ENCODE results near the gene EMC8.
"Not testable (repeated sequence)": the region's sequence is repeated elsewhere in the genome, so short reads cannot be mapped to it uniquely, and the experiment has no call there.

Gene EMC8

DNA sequence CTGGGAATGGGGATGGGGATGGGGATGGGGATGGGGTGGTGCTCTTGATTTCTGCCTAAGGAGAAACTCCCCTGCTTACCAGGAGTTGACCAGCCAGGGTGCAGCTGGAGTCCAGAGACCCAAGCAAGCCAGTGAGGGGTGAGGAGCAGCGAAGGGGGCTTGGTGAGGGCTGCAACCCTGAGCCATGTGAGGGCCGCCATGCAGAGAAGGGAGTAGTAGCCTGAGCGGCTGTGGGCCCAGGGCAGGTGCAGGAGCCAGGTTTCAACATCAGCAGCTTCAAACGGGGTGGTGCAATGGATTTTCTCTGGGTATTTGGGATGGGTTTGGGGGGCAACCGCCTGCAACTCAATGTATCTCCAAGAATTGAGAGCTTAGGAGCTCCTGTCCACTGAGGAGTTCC, 35.4 kb upstream of the EMC8 start:
- DNase-seq: no peak

DNA sequence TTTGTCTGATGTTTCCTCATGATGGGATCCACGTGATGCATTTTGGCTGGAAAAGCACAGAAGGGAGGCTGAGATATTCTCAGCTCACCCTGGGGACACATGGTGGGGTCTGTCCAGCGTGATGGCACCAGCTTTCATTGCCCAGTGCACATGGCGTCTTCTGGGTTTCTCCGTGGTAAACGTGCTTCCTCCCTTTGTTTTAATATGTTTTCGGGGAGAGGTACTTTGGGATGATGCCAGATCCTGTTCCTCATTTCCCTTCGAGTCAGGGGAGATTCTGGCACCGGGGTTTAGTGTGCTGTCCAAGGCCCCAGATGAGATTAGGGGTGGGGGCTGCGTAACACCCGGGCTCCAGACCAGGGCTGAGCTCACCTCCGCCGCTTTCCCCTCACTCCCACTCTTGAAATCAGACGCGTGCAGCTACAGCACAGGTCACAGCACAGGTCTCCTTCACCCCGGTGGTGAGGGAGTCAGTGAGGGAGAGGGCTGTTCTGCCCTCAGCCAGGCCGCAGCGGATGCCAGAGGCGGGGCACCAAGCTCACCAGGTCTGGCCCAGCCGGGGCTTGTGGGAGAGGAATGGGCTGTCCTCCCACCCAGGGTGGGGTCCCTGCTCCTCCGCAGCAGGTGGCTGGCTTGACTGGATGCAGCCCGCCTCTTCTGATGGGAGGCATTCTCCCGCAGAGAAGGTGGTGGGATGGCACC, 34.0 kb upstream of the EMC8 start:
- no peak for DNase-seq

DNA sequence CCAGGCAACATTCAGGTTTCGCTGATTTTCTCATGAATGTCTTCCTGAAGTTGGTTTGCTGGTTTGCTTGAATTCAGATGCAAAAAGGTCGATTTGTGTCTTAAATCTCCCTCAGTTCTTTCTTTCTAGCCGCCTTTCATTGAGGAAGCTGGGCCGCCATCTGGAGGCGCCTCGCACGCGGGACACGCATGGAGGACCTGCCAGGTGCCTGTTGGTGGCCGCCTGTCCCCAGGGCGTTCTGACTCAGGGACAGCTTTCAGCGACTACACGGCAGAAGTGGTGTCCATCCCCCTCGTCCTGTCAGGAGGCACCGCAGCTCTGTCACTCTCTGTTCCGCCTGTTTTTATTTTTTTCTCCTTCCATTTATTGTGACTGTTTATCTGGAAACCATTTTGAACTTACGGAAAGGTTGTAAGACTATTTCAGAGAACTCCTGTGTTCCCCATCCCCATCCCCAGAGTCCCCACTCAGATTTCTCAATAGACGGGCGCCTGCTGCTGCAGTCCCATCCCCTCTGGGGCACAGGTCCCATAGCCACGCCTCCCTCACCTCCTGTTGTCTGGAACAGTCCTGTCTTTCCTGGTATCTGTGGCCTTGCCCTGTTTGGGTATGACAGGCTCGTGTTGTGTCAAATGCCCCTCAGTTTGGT, 33.4 kb upstream of the EMC8 start:
- DNase-seq: no peak

DNA sequence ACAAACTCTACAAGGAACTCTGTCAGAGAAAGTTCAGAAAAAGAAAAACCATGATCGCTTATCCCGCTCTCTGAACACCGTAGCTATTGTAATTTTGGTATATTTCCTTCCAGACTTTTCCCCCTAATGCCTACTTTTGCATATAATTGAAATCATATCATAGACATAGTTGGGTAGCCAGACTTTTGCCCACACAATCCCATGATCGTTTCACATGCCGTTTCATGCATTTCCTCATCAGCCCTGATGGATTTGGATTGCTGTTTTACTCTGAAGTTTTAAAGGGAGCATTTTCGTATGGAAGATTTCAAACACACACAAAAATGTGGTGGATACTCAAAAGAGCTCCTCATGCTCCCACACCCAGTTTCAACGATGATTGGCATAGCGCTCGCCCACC, 31.5 kb upstream of the EMC8 start:
- DNase-seq: no peak

DNA sequence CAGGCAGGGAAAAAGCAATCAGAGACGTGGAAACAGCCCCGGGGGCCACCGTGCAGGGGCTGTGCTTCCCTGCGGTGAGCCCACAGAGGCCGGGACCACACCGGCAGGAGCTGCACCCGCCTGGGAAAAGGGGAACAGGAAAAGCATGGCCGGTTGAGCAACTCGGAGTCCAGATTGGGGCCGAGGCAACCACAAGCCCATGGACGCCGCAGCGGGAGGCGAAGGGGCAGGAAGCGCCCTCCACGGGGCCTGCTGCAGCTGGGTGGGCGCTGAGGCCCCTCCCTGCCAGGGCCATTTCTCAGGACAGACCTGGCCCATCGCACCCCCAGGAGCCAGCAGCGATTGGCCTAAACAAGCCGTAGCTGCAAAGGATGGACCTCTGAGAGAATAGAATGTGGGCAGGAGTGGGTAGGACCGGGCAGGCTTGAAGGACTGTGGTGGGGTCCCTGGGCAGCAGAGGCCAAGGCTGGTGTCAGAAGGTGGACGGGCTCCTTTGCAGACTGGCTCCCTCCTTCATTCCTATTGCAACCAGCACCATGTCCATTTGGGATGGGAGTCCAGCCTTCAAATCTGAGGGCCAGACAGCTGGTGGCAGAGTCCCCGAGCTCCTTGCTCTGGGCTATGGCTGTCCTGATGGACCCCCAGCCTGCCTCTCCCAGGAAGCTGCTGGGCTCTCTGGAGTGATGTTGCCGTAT, 30.6 kb upstream of the EMC8 start:
- no peak for DNase-seq

DNA sequence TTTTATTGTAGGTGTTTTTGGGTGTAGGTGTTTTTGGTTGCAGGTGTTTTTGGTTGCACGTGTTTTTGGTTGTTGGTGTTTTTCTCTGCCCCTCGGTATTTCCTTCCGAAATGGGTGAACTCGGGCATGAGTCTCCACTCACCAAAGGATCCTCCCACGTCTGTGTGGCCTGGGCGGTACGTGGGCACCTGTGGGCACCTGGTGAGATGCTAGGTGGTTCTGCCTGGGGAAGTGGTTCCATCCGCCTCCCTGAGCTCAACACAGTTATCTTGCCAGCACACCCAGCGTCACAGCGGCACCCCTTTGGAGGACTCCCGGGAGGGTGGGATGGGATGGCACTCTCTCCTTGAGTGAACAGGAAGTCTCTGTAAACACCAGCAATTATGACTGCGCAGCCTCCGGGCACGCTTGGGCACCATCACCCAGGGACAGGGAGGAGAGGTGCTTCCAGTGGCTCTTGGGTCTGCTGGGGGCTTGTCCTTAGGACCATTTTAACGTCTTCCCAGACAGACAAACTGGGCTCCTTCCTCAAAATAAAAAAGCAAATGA, 29.9 kb upstream of the EMC8 start:
- no peak for DNase-seq

DNA sequence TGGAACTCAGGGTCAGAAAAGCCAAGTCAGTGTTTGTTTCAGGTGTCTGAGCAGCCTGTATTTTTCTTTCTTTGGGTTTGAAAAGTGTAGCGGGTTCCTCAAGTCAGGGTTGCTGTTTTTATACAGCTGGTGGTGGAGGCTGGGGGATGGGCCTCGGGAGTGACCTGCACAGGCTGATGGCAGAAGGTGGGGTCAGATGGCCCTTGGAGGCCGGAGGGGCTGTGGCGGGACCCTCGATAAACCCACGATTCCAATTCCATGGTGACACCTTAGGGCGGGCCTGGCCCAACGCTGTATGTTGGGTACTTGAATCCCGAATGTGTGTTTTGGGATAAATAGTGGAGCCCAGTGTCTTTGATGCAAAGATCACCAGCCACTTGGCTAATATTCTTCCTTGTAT, 28.8 kb upstream of the EMC8 start:
- no peak for DNase-seq

DNA sequence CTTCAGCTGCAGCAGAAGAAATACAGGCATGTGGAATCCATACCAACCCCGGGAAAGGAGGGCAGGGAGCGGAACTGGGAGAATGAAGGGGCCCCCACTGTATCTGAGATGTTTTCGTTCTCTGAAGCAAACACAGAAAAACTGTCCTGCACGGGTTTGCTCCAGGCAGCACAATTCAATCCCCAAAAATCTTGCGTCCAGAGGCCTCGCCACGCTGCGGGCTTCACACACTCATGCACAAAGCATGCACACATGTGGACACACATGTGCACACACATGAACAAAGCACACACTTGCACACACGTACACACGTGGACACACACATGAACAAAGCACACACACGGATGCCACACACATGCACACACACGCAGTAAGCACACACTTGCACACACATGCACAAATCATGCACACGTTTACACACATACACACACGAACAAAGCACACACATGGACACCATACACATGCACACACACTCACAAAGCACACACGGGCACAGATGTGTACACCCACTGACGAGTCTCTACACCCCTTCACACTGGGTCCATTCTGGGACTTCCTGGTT, 27.4 kb upstream of the EMC8 start:
- no peak for DNase-seq

DNA sequence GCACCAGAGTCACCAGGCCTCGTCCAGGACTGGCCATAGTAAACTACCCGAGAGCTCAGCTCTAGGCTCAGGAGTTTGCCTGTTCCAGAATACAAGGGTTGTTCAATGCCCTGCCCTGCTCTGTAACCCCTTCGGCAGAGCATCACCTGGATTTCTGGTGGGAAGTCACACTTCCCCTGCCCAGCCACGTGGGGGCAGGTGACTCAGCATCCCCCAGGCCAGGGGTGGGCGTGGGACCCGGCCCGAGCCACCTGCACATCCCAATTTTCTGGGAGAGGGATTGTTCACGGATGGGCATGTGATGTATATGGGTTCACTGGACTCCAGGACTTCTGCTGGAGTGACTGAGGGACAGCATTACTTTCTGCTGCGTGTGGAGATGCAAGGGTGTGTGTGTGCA, 26.0 kb upstream of the EMC8 start:
- DNase-seq: no peak

DNA sequence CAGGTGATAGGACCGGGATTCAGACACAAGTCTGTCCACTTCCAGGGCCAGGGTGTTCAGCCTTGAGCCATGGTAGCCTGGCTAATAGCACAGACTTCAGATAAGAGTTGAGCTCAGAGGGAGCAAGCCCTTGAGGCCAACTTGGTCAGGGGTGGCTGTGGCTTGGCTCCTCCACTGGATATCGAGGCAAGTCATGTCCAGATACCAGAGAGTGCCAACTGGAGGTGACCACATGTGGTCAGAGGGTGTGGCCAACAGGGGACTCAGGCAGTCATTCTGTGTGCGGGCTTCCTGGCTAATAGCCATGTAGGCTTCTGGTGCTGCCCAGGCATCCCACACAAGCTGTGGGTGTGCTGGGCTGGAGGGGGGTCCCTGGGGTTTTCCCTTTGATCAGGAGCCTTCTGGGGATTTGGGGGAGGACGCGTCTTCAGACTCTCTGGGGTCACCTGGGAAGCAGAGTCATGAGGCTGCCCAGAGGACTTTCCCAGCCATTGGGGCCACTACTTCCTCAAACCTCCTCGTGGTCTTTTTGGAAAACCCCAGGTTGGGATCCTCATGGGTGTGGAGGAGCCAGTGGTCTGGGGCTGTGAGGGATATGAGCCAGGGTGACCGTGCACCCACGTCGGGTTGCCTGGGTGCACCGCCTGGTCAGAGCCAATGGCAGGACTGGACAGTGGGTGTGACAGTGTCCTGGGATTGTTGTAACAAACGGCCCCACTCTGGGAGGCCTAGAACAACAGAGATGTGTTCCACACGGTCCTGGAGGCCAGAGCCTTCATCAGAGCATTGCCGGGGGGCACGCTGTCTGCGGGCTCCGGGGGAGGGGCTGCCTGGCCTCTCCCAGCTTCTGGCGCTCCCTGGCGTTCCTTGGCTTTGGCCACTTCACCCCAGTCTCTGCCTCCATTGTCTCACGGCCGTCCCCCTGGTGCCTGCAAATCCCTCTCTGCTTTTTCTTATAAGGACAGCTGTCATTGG, 25.1 kb upstream of the EMC8 start:
- no peak for DNase-seq

DNA sequence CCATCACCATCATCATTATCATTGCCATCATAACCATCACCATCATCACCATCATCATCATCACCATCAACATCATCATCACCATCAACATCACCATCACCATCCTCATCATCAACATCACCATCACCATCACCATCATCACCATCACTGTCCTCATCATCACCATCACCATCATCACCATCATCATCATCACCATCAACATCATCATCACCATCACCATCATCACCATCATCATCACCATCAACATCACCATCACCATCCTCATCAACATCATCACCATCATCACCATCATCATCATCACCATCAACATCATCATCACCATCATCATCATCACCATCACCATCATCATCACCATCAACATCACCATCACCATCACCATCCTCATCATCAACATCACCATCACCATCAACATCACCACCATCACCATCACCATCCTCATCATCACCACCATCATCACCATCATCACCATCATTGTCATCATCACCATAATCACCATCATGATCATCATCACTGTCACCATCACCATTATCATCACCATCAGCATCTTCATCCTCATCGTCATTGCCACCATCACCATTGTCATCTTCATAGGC, 24.1 kb upstream of the EMC8 start:
- no peak for DNase-seq

DNA sequence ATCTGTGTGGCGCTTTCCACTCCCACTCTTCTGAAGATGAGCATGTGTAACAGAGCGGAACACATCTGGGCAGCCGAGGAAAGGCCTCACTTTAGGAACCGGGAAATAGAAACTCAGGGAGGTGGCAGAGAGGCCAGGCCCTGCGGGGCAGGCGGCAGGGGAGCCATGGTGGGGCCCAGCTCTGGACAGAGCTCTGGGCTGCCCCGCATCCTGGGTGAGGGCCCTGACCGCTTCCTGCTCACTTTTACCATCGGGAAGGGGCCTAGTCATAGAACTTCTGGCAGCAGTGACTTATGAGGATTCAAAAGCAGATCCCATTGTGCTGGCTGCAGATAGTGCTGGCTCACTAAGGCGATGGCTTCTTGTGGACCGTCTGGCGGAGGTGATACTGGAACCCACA, 22.8 kb upstream of the EMC8 start:
- DNase-seq: no peak

DNA sequence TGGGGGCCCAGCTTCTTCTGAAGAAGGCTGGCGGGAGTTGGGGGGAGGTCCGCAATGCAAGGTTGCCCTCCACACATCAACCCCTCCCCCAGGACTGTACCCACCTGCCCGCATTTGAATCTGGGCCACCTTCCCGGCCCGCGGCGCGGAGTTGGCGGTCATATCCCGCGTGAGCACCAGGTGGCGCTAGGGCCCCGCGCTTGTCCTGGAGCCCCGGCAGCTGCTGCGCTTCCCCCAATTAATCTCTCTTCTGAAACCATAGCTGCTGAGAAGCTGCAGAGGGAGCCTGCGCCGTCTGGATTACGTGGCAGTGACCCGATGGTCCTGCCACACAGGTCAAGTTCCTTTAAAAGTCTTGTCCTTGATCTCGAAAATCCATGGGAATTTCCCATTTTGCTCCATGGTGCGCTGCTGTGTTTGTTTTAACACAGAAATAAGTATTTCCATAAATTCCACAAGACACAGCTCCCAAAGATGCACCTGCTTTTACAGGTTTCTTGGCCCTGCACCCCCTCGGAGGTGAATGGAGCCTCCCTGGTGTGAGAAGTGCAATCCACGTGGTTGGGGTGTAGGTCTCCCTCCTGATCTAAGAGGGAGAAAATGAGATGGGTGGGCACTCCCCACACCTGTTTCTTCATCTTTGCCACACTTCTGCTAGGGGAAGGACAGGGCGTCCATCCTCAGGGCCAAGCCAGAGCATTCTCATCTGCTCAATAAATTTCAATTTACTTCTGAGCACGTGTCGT, 22.2 kb upstream of the EMC8 start:
- DNase-seq: peak; percentile 70

DNA sequence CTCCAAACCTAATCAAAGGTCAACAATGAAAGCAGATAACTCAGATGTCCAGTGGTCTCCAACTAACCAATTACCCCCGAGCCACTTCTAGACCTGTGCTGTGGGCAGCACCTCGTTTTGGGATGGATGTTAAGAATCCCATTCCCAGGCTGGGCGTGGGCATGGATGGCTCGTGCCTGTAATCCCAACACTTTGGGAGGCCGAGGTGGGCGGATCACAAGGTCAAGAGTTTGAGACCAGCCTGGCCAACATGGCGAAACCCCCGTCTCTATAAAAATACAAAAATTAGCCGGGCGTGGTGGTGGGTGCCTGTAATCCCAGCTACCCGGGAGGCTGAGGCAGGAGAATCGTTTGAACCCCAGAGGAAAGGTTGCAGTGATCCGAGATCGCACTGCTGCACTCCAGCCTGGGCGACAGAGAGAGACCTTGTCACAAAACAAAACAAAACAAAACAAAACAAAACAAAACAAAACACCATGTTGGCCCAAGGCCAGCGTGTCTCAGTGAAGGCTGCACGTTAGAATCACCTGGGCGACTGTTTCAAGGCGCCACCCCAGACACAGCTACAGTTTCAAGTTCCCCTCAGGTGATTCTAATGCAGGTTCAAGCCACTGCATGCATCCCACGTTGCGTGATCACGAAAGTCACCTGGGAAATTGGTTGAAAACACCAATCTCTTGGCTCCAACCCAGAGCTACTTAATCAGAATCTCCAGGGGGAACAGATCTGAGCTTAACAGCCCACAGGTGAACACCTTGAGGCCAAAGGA, 21.4 kb upstream of the EMC8 start:
- DNase-seq: no peak

DNA sequence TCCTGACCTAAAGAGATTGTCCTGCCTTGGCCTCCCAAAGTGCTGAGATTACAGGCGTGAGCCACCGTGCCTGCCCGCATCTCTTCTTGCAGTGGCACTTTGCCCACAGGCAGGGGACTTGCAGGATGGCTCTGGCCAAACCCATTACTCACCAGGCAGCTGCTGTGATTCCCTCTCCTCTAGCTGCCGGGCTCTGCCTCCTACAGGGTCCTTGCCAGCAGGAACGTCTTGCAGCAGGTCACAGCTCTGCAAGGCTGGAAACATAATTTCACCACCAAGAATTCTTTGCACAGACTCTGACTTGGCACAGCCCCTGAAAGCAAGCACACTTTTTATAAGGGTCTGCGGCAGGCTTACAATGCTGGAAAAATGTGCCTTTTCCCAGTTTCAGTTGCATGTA, 20.4 kb upstream of the EMC8 start:
- DNase-seq: no peak

DNA sequence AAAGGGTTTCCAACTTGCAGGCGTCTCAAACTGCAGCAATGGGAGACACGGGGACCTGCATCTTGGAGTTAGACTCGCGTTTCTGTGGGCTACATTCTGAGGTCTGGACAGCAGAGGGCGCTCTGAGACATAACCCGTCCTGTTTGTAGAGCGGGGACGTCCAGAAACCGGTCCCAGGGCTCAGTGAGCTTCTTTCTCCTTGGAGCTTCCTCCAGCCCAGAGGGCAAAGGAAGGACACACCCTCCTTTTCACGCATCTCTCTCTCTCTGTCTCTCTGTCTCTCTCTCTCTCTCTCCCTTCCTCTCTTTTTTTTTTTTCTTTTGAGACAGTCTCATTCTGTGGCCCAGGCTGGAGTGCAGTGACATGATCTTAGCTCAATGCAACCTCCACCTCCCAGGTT, 19.9 kb upstream of the EMC8 start:
- peak; percentile 75 for DNase-seq

DNA sequence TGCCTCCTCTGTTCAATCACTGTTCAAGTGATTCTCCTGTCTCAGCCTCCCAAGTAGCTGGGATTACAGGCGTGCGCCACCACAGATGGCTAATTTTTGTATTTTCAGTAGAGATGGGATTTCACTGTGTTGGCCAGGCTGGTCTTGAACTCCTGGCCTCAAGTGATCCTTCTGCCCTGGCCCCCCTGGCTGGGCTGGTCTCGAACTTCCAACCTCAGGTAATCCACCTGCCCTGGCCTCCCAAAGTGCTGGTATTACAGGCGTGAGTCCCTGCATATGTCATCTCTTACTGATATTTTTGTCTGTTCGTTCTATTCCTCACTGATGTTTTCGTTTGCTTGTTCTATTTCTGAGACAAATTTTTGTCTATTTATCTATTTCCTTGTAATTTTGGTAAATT, 17.9 kb upstream of the EMC8 start:
- DNase-seq: not testable (repeated sequence)

DNA sequence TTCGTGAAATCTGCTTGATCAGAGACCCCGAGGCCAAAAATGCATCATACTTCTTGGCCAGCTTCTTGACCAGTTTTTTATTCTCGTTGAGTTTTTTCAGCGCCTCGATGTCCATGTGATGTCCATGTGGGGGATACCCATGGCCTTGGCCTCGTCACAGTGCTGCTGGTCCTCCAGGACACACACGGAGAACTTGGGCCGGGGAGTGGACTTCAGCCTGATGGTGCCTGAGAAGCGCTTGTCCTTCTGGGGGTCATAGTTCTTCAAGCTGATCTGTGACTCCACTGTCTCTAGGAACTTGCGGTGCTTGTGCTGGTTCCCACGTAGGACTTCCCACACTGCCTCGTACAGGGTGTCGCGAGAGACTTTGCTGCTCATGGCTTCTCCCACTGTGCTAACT, 16.8 kb upstream of the EMC8 start:
- no peak for DNase-seq

DNA sequence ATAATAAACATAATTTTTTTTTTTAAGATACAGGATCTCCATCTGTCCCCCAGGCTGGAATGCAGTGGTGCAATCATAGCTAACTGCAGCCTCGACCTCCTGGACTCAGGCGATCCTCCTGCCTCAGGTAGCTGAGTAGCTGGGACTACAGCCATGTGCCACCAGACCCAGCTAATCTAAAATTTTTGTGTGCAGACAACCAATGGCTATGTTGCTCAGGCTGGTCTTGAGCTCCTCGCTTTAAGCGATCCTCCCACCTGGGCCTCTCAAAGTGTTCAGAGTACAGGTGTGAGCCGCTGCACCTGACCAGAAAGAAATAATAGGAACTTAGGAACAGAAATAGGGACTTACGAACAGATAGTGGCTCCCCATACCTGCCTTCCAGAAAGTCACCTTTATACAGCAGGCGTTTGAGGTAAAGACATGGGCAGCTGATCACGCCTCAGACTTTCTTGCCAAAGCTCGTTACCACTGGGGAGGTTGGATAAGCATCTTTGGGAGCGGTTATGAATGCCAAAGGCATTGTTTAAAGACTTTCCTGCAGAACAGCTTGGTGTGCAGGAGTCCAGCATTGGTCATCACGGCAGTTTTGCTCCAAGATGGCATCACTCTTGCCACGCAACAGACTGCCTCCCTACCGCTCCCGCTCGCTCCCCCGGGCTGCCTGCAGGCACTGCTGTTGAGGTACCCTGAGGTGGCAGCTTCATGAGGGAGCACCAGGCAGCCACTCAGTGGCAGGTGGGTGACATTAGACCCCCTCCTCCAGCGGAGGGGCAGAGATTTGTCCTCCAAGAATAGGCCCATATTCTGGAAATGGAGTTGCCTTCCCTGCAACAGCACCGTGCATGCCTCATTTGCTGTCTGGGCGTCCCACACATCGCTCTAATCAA, 13.7 kb upstream of the EMC8 start:
- DNase-seq: no peak

Data from fibroblast of skin of scalp (primary cell).